Activated CD8-positive, alpha-beta memory T cell treated with anti-CD3 and anti-CD28 coated beads for 48 hours (primary cell): ENCODE results near the gene FSTL4.

Source experiments
- DNase-seq, 3 experiments: peaks; one replicate each; pipeline ENCODE4 v3.0.0-alpha.2; 2020; ENCODE audit warnings: low read depth in 2 of 3, low spot score in 2 of 3

Gene FSTL4

GRCh38 chr5:133150909-133151544 lies 461.3 kb downstream of the FSTL4 start:
- DNase-seq: no peak

GRCh38 chr5:133149345-133149744 lies 463.0 kb downstream of the FSTL4 start:
- DNase-seq: no peak

GRCh38 chr5:133147815-133148567 lies 464.4 kb downstream of the FSTL4 start:
- DNase-seq: no peak

GRCh38 chr5:133147411-133147810 lies 464.9 kb downstream of the FSTL4 start:
- DNase-seq: no peak
